ENCODE data around the gene PGGHG. TPM values are rescaled to one million over a fixed set of nuclear protein-coding genes. Genes with fewer than 3 reads are reported as not detected.

PGGHG gene
- total and polyA plus RNA-seq, 10 of the 15 experiments (the other 5 are each of a cell fraction or from before 2014, with no cell fraction given): 0.10 to 8.3 (median 1.8) TPM

- Histone ChIP-seq H3K27me3 (replicated peaks in 1 of 2; ENCODE audit: control insufficient read depth in 2 of 2, insufficient read depth in 2 of 2, low read length in 1 of 2) (no peaks in the 10 kb centered on the region), H4K20me1 (ENCODE audit: control insufficient read depth, insufficient read depth) (no peaks in the 10 kb centered on the region), H3K4me2 (ENCODE audit: control insufficient read depth, insufficient read depth) (no peak overlapping the region), H3K9ac (ENCODE audit: control insufficient read depth, insufficient read depth, low read length) (no peak overlapping the region), H3K27ac (ENCODE audit: control insufficient read depth, insufficient read depth) (no peak overlapping the region), H3K4me3 (no peak overlapping the region), H2AFZ (ENCODE audit: control insufficient read depth, low read depth, low read length) (no peak overlapping the region), H3K79me2 (ENCODE audit: control insufficient read depth, insufficient read depth, low read length) (no peaks in the 10 kb centered on the region), H3K36me3 (ENCODE audit: control insufficient read depth in 2 of 2, insufficient read depth in 2 of 2, low read length in 1 of 2) (no peaks in the 10 kb centered on the region), H3K9me3 (replicated peaks; ENCODE audit: control insufficient read depth, insufficient read depth, low read length) (no peaks in the 10 kb centered on the region; the same call in 2 of the 3 replicates), H3K4me1 (ENCODE audit: control insufficient read depth, insufficient read depth, low read length) (peaks cover 2% of the 10 kb centered on the region)
- no peak for FAIRE-seq
- WGBS (ENCODE audit: insufficient coverage, insufficient replicate concordance, low lambda C conversion rate, missing lambda C conversion rate): 96% methylated on average over 2 of the region's 2 CpGs
- POLR2A ChIA-PET: interaction anchor here (0.6 to 2.7 kb wide), 9 partner anchors 8 to 60 kb away, joined by 3 to 35 read pairs (median 8); no protein-coding TSS in a partner anchor
- SMC1A ChIA-PET (ENCODE audit: uncharacterized antibody, unreplicated experiment): interaction anchor here (1.2 to 3.0 kb wide), 7 partner anchors 8 to 72 kb away, joined by 3 to 25 read pairs (median 7); no protein-coding TSS in a partner anchor
- TF ChIP-seq SMC3 (IDR thresholded peaks at IDR 0.05; ENCODE audit: borderline replicate concordance, low read length) (no peak), ZBTB4 (CRISPR knock-in tag; IDR thresholded peaks at IDR 0.05) (no peak), MTA3 (IDR thresholded peaks at IDR 0.05; ENCODE audit: borderline replicate concordance, low read length) (no peak), ATF3 (IDR thresholded peaks at IDR 0.05; ENCODE audit: borderline replicate concordance, extremely low read depth, low read depth, low read length) (no peak), PRDM15 (CRISPR knock-in tag; IDR thresholded peaks at IDR 0.05) (no peak), NR2C2 (IDR thresholded peaks at IDR 0.05; ENCODE audit: borderline replicate concordance, control insufficient read depth, insufficient read length, low read depth) (no peak)
- in situ Hi-C loops (cut with MboI): no loop called here
- RAD21 ChIA-PET (ENCODE audit: unreplicated experiment): interaction anchor here (1.0 to 2.3 kb wide), 5 partner anchors 9 to 27 kb away, joined by 3 to 12 read pairs (median 5); no protein-coding TSS in a partner anchor
- no peak for ATAC-seq
- intact Hi-C loops (cut with micrococcal nuclease; ENCODE audit: unreplicated experiment): no loop called here
- CTCF ChIA-PET: interaction anchor here (0.6 to 3.2 kb wide), 7 partner anchors 8 to 108 kb away, joined by 3 to 17 read pairs (median 4); no protein-coding TSS in a partner anchor
- no TSS peak for BruUV-seq (replicated peaks)
- DNase-seq (ENCODE audit: low read depth, low spot score): no peak
Observed at GRCh38 chr11:339963-340362, 51.0 kb downstream of the PGGHG start.

Measured in GM12878 (cell line).